ENCODE measurements around the gene PTH2.

DNA sequence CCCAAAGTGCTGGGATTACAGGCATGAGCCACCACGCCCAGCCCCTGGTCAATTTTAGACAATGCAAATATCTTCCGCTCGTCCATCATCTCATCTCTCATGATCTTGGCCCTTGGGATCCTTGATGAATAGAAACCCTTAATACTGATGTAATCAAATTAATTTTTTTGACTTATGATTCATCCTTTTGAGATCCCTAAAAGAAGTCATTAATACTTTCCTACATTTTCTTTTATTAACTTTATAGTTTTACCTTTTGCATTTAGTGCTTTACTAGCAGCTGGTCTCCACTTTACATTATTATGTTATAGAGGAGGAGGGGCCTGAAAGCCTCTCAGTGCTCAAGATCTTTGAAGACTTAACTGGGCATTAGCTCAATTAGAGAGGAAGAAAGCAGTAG is 42.9 kb downstream of the PTH2 start:
- TF ChIP-seq CTCF (IDR thresholded peaks at IDR 0.05) (no peak), POLR2A (IDR thresholded peaks at IDR 0.05) (no peak)

Data from uterus (tissue), 2 donors.